A673 (cell line): ENCODE results near the gene GNG14. TPM values are rescaled to one million over a fixed set of nuclear protein-coding genes. Genes with fewer than 3 reads are reported as not detected.
"Not testable (repeated sequence)": the region's sequence is repeated elsewhere in the genome, so short reads cannot be mapped to it uniquely, and the experiment has no call there.

Source experiments
- BruUV-seq: library from RNA; stranded (reverse); fragments of 400-500 nt; replicated peaks from 2 replicates; lab custom pipeline; 2021; lab: Mats Ljungman, UMichigan
- CTCF ChIA-PET: fragments of 300-600 bp; sonication (Branson Sonifier 250); formaldehyde crosslinking; loops from one replicate; lab custom pipeline; 2022; ENCODE audit warnings: antibody characterized with exemption; lab: Charles Lee
- POLR2A ChIA-PET: fragments of 300-600 bp; sonication (Branson Sonifier 250); formaldehyde crosslinking; loops from one replicate; lab custom pipeline; 2022; ENCODE audit warnings: antibody characterized with exemption; ENCODE audit not compliant: low non-redundant PET; lab: Charles Lee
- DNase-seq: peaks from one replicate; pipeline ENCODE4 v3.0.0-alpha.2; 2015; ENCODE audit warnings: low spot score
- H3K27ac ChIP-seq: fragments of 200-600 bp; sonication (generic); 2 replicates; pipeline ENCODE4 v1.5.1; 2016; ENCODE audit warnings: mixed run types, low read depth, mild to moderate bottlenecking, mixed read lengths, antibody characterized with exemption, low read length; ENCODE audit not compliant: poor library complexity, severe bottlenecking
- H3K27me3 ChIP-seq: fragments of 200-600 bp; sonication (generic); replicated peaks from 2 replicates; pipeline ENCODE4 v1.6.1; 2017; ENCODE audit warnings: mixed run types, low read depth, mild to moderate bottlenecking, mixed read lengths, antibody characterized with exemption, low read length; ENCODE audit not compliant: insufficient read depth, poor library complexity
- H3K36me3 ChIP-seq: fragments of 200-600 bp; sonication (generic); 2 replicates; pipeline ENCODE4 v1.6.1; 2016; ENCODE audit warnings: mixed run types, mild to moderate bottlenecking, mixed read lengths, antibody characterized with exemption, low read length; ENCODE audit not compliant: insufficient read depth, poor library complexity, severe bottlenecking
- H3K4me1 ChIP-seq: fragments of 200-600 bp; sonication (generic); 2 replicates; pipeline ENCODE4 v1.6.1; 2017; ENCODE audit warnings: mixed run types, mild to moderate bottlenecking, mixed read lengths, antibody characterized with exemption, low read length; ENCODE audit not compliant: insufficient read depth, poor library complexity, severe bottlenecking
- H3K4me3 ChIP-seq: fragments of 200-600 bp; sonication (generic); 2 replicates; pipeline ENCODE4 v1.5.1; 2016; ENCODE audit warnings: low read depth, mixed run types, mild to moderate bottlenecking, mixed read lengths, low read length; ENCODE audit not compliant: poor library complexity, severe bottlenecking
- H3K9me3 ChIP-seq: fragments of 200-600 bp; sonication (generic); 2 replicates; pipeline ENCODE4 v1.6.1; 2016; ENCODE audit warnings: mixed run types, low read depth, mild to moderate bottlenecking, mixed read lengths, antibody characterized with exemption, low read length; ENCODE audit not compliant: poor library complexity, severe bottlenecking
- EZH2 ChIP-seq: fragments of 200-600 bp; sonication (generic); IDR thresholded peaks from 2 replicates; pipeline ENCODE4 v1.6.1; 2017; ENCODE audit warnings: borderline replicate concordance, low read depth, mild to moderate bottlenecking, mixed read lengths, antibody characterized with exemption, low read length; ENCODE audit not compliant: poor library complexity, severe bottlenecking
- intact Hi-C: fragments of 100-400 bp; cut with micrococcal nuclease; formaldehyde crosslinking; loops from one replicate; pipeline ENCODE4 v1.10.0; 2022; ENCODE audit not compliant: unreplicated experiment
- total RNA-seq: library from RNA; stranded (reverse); gene quantifications from 2 replicates; pipeline ENCODE4 v1.2.3, GENCODE V29; 2021
- TF ChIP-seq, protein P1 (sequence below): fragments of 300-800, 200-600 bp; sonication (generic); conservative IDR thresholded peaks from 2 replicates; pipeline ENCODE4 v1.5.1; 2017; ENCODE audit warnings: low read depth, mild to moderate bottlenecking, antibody characterized with exemption, low read length, moderate library complexity, mixed read lengths

The GNG14 gene
- total RNA-seq, 1 experiment from 2014 or later = not detected

DNA sequence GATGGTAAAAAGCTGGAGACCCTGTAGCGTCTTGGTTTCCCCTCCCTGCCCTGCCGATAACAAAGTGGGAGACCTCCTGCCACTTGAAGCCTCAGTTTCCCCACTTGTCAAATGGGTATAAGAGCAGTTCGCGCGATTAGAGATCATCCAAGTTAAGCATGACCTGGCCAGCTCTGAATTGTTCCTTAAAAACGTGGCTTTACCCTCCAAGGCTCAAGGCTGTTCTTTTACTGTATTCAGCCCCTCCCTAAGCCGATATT, 35.5 kb downstream of the GNG14 start:
- Histone ChIP-seq H3K36me3 (peaks cover 22% of the 10 kb centered on the region), H3K4me3 (peak overlapping the region; percentile 94), H3K9me3 (no peaks in the 10 kb centered on the region), H3K4me1 (peaks cover 5% of the 10 kb centered on the region), H3K27me3 (no peaks in the 10 kb centered on the region), H3K27ac (peak overlapping the region; percentile 98)
- no TSS peak for BruUV-seq
- intact Hi-C loops = no loop called here
- no peak for TF ChIP-seq EZH2
- TF ChIP-seq, protein P1, sequence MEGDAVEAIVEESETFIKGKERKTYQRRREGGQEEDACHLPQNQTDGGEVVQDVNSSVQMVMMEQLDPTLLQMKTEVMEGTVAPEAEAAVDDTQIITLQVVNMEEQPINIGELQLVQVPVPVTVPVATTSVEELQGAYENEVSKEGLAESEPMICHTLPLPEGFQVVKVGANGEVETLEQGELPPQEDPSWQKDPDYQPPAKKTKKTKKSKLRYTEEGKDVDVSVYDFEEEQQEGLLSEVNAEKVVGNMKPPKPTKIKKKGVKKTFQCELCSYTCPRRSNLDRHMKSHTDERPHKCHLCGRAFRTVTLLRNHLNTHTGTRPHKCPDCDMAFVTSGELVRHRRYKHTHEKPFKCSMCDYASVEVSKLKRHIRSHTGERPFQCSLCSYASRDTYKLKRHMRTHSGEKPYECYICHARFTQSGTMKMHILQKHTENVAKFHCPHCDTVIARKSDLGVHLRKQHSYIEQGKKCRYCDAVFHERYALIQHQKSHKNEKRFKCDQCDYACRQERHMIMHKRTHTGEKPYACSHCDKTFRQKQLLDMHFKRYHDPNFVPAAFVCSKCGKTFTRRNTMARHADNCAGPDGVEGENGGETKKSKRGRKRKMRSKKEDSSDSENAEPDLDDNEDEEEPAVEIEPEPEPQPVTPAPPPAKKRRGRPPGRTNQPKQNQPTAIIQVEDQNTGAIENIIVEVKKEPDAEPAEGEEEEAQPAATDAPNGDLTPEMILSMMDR = no peak
- DNase-seq = peak; percentile 35
- ChIA-PET CTCF (interaction anchor here (0.5 to 1.2 kb wide), 4 partner anchors 14 to 576 kb away, joined by 3 to 5 read pairs (median 4); partner anchors contain the start of gene GET3), POLR2A (no interaction called here)

DNA sequence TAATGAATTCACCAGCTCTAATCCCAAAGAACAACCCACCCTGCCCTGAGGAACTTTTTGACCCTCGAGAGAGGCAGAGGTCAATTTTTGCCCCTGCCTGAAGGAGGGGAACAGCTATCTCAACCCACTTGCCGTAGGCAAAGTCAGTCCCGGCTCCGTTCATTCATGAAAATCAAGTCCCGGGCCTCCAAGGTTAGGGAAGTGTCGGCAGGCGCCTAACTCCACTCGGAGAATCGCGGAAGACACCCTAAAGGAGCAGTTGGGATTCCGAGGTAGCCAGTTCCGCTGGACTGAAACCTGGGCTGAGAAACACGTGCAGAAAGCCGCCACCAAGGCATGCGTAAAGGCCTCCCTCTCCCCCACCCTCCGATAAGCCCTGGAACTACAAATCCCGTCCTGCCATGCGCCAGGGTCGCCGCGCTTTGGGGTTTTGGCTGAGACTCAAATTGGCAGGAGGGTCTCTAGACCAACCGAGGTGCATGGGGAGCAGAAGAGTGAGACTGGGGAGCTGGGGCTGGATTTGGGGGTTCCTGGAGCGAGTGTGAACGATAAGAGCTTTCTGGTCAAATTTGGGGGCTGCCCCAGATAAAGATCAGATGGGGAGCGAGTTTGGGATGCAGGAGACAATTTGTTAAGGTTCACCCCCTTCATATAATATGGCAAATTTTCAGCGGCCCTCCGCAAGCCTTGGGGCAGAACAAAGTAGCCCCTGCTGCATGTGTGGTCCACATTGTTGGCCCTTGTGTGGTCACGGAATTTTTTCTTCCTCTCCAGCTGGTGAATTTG, 36.0 kb downstream of the GNG14 start, which contains the start of gene TNPO2:
TNPO2 (minus strand) TSS at position 292 of the 786 bp plus-strand sequence. CDS start 2,955 bp downstream, outside the sequence.
- TF ChIP-seq EZH2 = no peak
- TF ChIP-seq, protein P1 = no peak
- Histone ChIP-seq H3K27me3 (no peaks in the 10 kb centered on the region), H3K36me3 (peaks cover 22% of the 10 kb centered on the region), H3K9me3 (no peaks in the 10 kb centered on the region), H3K4me3 (peak within 1 kb of the TSS; percentile 94), H3K27ac (peak within 1 kb of the TSS; percentile 98), H3K4me1 (peaks cover 5% of the 10 kb centered on the region)
- DNase-seq = peak; percentile 88
- POLR2A ChIA-PET = interaction anchor here (0.6 kb wide), 1 partner anchor 1181 kb away, joined by 5 read pairs; no protein-coding TSS in a partner anchor
- CTCF ChIA-PET = interaction anchor here (0.8 to 1.1 kb wide), 3 partner anchors 10 to 34 kb away, joined by 3 to 4 read pairs (median 3); partner anchors contain the start of genes GET3 and TRIR
- no TSS peak for BruUV-seq
- intact Hi-C loops = no loop called here

- H3K27me3 ChIP-seq, H3K4me1 ChIP-seq, BruUV-seq, intact Hi-C loops, H3K4me3 ChIP-seq, POLR2A ChIA-PET, H3K27ac ChIP-seq, H3K9me3 ChIP-seq, DNase-seq: not testable (repeated sequence)
- peaks cover 29% of the 10 kb centered on the region for H3K36me3 ChIP-seq
- CTCF ChIA-PET = interaction anchor here (0.7 kb wide), 1 partner anchor 41 kb away, joined by 5 read pairs; no protein-coding TSS in a partner anchor
Observed at GRCh38 chr19:12725612-12726011, 37.8 kb downstream of the GNG14 start.
